Neural crest cell (in vitro differentiated cells): ENCODE measurements around the gene CELF4. TPM values are rescaled to one million over a fixed set of nuclear protein-coding genes. Genes with fewer than 3 reads are reported as not detected.

Source experiments
- DNase-seq: peaks from one replicate; pipeline ENCODE4 v3.0.0; 2021; ENCODE audit warnings: low read depth, mixed read lengths, low spot score
- H3K27ac Mint-ChIP-seq: one replicate; pipeline ENCODE4 v1.8.0; 2021; ENCODE audit warnings: mild to moderate bottlenecking, mixed read lengths; ENCODE audit not compliant: unreplicated experiment
- H3K27me3 Mint-ChIP-seq: 2 replicates; pipeline ENCODE4 v1.8.0; 2021; ENCODE audit warnings: low read depth, mild to moderate bottlenecking, mixed read lengths
- H3K36me3 Mint-ChIP-seq: 2 replicates; pipeline ENCODE4 v1.8.0; 2021; ENCODE audit warnings: low read depth, mild to moderate bottlenecking, mixed read lengths
- H3K4me1 Mint-ChIP-seq: 2 replicates; pipeline ENCODE4 v1.8.0; 2021; ENCODE audit warnings: mixed read lengths
- H3K4me3 Mint-ChIP-seq: one replicate; pipeline ENCODE4 v1.8.0; 2021; ENCODE audit warnings: mild to moderate bottlenecking, mixed read lengths
- H3K9me3 Mint-ChIP-seq: 2 replicates; pipeline ENCODE4 v1.8.0; 2021; ENCODE audit warnings: mixed read lengths
- total RNA-seq: library from RNA; stranded (reverse); gene quantifications from 2 replicates; pipeline ENCODE4 v1.2.1, GENCODE V29; 2021
- TF ChIP-seq, protein P1 (sequence below): fragments of 200-600 bp; sonication (generic); conservative IDR thresholded peaks from 2 replicates; pipeline ENCODE4 v1.5.0; 2021; ENCODE audit warnings: antibody characterized with exemption, mild to moderate bottlenecking

Gene CELF4
- total RNA-seq, 1 donor from 2014 or later: 1.9 TPM

DNA sequence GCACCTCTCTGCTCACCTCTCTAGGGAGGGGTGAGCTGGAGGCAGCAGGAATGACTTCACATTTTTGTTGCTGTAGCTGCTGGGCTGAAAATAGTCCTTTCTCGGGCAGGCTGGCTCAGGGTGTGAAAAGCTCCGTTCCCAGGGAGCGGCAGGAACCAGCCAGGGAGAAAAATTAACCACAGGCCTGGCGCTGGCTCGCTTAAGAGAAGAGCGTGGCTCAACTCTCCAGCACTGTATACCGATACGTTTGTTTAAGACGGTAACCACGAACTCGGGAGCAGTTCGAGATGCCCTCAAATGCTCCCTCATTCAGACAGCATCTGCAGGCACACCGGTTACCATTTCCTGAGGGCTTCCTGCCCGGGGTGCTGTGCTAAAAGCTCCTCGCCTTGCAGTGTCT, 129.6 kb downstream of the CELF4 start:
- Mint-ChIP-seq H3K27me3 (no peaks in the 10 kb centered on the region), H3K36me3 (no peaks in the 10 kb centered on the region), H3K27ac (no peak overlapping the region), H3K9me3 (no peaks in the 10 kb centered on the region), H3K4me1 (no peaks in the 10 kb centered on the region), H3K4me3 (no peak overlapping the region)
- TF ChIP-seq, protein P1, sequence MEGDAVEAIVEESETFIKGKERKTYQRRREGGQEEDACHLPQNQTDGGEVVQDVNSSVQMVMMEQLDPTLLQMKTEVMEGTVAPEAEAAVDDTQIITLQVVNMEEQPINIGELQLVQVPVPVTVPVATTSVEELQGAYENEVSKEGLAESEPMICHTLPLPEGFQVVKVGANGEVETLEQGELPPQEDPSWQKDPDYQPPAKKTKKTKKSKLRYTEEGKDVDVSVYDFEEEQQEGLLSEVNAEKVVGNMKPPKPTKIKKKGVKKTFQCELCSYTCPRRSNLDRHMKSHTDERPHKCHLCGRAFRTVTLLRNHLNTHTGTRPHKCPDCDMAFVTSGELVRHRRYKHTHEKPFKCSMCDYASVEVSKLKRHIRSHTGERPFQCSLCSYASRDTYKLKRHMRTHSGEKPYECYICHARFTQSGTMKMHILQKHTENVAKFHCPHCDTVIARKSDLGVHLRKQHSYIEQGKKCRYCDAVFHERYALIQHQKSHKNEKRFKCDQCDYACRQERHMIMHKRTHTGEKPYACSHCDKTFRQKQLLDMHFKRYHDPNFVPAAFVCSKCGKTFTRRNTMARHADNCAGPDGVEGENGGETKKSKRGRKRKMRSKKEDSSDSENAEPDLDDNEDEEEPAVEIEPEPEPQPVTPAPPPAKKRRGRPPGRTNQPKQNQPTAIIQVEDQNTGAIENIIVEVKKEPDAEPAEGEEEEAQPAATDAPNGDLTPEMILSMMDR: no peak
- no peak for DNase-seq

DNA sequence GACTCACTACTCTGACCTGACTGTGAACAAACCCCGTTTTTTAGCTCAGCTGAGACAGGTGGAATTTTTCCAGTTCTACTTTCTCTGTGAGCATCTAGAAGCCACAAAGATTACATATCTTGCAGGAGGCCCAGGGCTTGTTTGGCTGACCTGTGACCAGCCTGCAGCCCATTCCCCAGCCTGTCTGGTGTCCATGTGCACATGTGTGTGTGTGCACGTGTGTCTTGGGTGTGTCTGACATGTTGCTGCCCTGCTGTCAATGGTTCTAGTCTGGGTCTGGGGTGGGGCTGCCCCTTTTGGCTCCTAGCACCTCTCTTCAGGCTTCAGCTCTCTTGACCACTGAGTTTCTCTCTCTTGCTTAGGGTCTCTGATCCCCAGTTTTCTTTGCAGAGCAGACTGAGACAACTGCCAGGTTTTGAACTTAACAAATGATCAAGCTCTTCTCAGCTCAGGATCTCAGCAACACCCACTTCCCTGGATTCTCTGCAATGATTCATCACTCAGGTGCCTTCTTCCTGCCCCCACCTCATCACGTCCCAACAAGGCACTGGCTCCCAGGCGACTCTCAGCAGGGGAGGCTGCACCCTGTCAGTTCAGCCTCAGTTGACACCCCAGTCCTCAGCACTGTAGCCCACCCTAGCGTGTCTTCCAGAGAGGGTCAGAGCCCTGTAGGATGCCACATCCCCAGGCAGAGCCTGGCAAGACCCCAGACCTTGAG, 130.3 kb downstream of the CELF4 start:
- Mint-ChIP-seq H3K36me3 (no peaks in the 10 kb centered on the region), H3K27ac (peak overlapping the region; percentile 62), H3K4me1 (no peaks in the 10 kb centered on the region), H3K9me3 (no peaks in the 10 kb centered on the region), H3K27me3 (no peaks in the 10 kb centered on the region), H3K4me3 (no peak overlapping the region)
- TF ChIP-seq, protein P1: no peak
- DNase-seq: no peak

- Mint-ChIP-seq H3K27ac (no peak overlapping the region), H3K36me3 (no peaks in the 10 kb centered on the region), H3K4me1 (no peaks in the 10 kb centered on the region), H3K27me3 (no peaks in the 10 kb centered on the region), H3K4me3 (no peak overlapping the region), H3K9me3 (no peaks in the 10 kb centered on the region)
- TF ChIP-seq, protein P1: no peak
- DNase-seq: no peak
These were observed 131.3 kb downstream of the CELF4 start for GRCh38 chr18:37434161-37434860.

- no peaks in the 10 kb centered on the region for H3K36me3 Mint-ChIP-seq
- TF ChIP-seq, protein P1: no peak
- H3K9me3 Mint-ChIP-seq: no peaks in the 10 kb centered on the region
- no peaks in the 10 kb centered on the region for H3K27me3 Mint-ChIP-seq
- no peak for DNase-seq
- H3K27ac Mint-ChIP-seq: peak overlapping the region; percentile 87
- no peak overlapping the region for H3K4me3 Mint-ChIP-seq
- no peaks in the 10 kb centered on the region for H3K4me1 Mint-ChIP-seq
These were observed 133.0 kb downstream of the CELF4 start for GRCh38 chr18:37432436-37433195.

DNA sequence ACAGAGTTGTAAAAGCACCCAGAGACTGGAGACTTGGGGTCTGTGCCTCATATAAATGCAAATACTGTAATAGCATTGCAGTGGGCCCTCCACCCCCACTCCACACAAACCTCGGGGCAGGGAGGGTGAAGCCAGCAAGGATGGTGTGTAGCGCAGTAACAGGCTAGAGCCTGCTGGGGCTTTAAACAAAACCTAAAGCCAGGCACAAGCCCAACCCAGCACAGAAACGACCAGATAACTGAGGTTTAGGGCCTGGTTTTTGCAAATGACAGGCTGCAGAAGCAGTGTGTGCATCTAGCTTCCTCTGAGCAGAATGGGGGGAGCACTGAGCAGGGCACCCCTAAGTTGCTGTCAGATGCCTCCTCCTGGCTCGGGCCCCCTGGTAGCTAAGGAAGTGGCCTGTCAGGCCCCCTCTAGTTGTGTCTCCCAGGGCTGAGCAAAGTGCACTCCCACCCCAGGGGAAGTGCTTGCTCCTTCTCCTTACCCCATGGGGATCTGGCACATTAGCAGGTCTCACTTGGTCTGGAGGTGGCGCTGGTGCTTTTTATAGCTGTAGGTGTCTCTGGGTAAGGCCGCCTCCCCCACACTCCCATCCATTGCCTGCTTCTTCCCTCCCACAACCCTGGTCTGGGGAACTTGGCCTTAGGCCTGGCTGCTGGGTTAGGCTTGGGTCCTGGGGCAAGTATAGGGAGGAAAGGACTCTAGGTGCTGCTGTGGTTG, 135.1 kb downstream of the CELF4 start:
- H3K27me3 Mint-ChIP-seq: no peaks in the 10 kb centered on the region
- H3K27ac Mint-ChIP-seq: no peak overlapping the region
- TF ChIP-seq, protein P1: no peak
- H3K9me3 Mint-ChIP-seq: no peaks in the 10 kb centered on the region
- DNase-seq: no peak
- no peak overlapping the region for H3K4me3 Mint-ChIP-seq
- H3K36me3 Mint-ChIP-seq: no peaks in the 10 kb centered on the region
- no peaks in the 10 kb centered on the region for H3K4me1 Mint-ChIP-seq
